Measurements from ENCODE around the gene NFKB1.

GRCh38 chr4:102514298-102514964 is 13.3 kb downstream of the NFKB1 start:
- no peak for TF ChIP-seq CBX5 (IDR thresholded peaks at IDR 0.05; ENCODE audit: low read depth)
- no peak for TF ChIP-seq GABPA (IDR thresholded peaks at IDR 0.05; ENCODE audit: low read depth)
- no peak for TF ChIP-seq HCFC1 (IDR thresholded peaks at IDR 0.05; ENCODE audit: low read length)
- TF ChIP-seq DPF2 (IDR thresholded peaks at IDR 0.05) = no peak
- no peak for TF ChIP-seq CTCF (IDR thresholded peaks at IDR 0.05 in 2 of 3, conservative IDR thresholded peaks at IDR 0.05 in 1 of 3; ENCODE audit: control insufficient read depth in 2 of 3, extremely low read depth in 1 of 3, insufficient read depth in 1 of 3, low read depth in 3 of 3, low read length in 3 of 3)
- TF ChIP-seq POLR2A (IDR thresholded peaks at IDR 0.05; ENCODE audit: low read depth, low read length) = no peak
- no peak for TF ChIP-seq CEBPB (IDR thresholded peaks at IDR 0.05; ENCODE audit: borderline replicate concordance in 1 of 2, low read depth in 2 of 2, low read length in 2 of 2)
- TF ChIP-seq IKZF1 (conservative IDR thresholded peaks at IDR 0.05) = no peak
- TF ChIP-seq MXI1 (IDR thresholded peaks at IDR 0.05; ENCODE audit: low read depth, low read length) = no peak
